VCaP (cell line): Measurements from ENCODE around the gene SELP.

ENCODE experiments used
- H3K27ac ChIP-seq: fragments of 450-650 bp; 2 replicates; pipeline ENCODE4 v1.5.1; 2017
- TF ChIP-seq, protein P1 (sequence below): fragments of 450-650 bp; conservative IDR thresholded peaks from 2 replicates; pipeline ENCODE4 v1.5.1; 2017; ENCODE audit warnings: mild to moderate bottlenecking, moderate library complexity

SELP gene

GRCh38 chr1:169570172-169570574, 59.8 kb downstream of the SELP start:
- TF ChIP-seq, protein P1, sequence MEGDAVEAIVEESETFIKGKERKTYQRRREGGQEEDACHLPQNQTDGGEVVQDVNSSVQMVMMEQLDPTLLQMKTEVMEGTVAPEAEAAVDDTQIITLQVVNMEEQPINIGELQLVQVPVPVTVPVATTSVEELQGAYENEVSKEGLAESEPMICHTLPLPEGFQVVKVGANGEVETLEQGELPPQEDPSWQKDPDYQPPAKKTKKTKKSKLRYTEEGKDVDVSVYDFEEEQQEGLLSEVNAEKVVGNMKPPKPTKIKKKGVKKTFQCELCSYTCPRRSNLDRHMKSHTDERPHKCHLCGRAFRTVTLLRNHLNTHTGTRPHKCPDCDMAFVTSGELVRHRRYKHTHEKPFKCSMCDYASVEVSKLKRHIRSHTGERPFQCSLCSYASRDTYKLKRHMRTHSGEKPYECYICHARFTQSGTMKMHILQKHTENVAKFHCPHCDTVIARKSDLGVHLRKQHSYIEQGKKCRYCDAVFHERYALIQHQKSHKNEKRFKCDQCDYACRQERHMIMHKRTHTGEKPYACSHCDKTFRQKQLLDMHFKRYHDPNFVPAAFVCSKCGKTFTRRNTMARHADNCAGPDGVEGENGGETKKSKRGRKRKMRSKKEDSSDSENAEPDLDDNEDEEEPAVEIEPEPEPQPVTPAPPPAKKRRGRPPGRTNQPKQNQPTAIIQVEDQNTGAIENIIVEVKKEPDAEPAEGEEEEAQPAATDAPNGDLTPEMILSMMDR, result no peak
- H3K27ac ChIP-seq, result peak overlapping the region; percentile 83

GRCh38 chr1:169568497-169568896, 61.4 kb downstream of the SELP start:
- TF ChIP-seq, protein P1, result no peak
- H3K27ac ChIP-seq, result peak overlapping the region; percentile 83

DNA sequence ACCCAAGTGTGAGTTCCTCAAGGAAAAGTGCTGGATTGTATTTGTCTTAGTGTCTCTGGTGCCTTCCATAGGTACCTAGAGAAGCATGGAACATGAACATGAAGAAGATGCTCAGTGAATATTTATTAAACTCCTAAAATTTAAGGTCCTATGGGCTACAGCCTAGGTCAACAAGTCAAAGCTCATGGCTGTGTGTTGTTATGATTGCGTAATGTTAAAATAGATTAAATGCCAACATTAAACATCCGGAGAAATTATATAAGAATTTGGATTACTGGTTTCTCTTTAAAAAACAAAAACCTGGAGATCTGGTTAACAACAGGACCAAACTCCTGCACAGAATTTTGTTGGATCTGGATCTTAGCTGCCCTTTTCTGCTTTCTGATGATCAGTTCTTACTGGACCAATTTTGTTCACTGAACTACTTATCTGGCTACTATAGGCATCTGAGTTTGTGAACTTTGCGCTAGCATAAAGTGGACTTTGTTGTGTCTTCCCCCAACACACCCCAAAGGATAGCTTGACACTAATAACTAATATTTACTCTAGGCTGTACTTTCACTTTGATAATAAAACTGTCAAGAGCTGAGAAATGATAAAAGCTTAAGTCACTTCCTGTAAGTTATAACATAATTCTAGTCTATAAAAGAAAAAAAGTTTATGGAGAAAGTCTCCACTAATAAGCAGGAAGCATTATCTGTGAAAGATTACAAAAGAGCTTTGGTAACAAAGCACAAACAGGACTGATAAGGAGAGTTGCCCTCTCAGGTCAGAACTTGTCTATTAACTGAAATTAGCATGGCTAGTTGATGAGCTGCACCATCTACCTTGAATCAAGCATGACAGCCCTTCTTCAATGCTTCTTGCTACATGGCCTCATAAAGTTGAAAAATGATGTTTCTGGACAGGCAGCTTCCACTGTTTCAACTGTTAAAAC, 64.3 kb downstream of the SELP start:
- H3K27ac ChIP-seq, result peak overlapping the region; percentile 83

GRCh38 chr1:169563650-169564049, 66.3 kb downstream of the SELP start:
- H3K27ac ChIP-seq, result no peak overlapping the region
- TF ChIP-seq, protein P1, result no peak

More for the DNA sequence above, 64.3 kb downstream of the SELP start:
- TF ChIP-seq, protein P1, result no peak

GRCh38 chr1:169563019-169563615, 66.8 kb downstream of the SELP start:
- TF ChIP-seq, protein P1, result no peak
- no peak overlapping the region for H3K27ac ChIP-seq

DNA sequence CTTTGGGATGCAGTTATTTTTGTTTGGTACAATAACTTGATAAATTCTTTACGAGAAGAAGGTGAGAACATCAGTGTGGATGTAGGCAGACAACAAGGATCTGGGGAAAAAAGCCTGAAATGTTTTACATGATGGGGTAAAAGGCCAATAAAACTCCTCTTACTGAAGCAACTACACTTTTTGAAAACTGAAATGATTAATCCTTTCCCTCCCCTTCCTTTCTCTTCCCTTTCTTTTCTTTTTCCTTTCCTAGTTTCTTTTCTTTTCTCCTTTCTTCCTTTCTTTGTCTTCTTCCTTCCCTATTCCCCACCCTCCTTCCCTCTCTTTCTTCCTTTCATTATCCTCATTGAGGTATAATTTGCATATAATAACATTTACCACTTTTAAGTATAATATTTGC, 68.2 kb downstream of the SELP start:
- H3K27ac ChIP-seq, result no peak overlapping the region
- TF ChIP-seq, protein P1, result no peak

GRCh38 chr1:169557131-169557530, 72.8 kb downstream of the SELP start:
- H3K27ac ChIP-seq, result no peak overlapping the region
- TF ChIP-seq, protein P1, result no peak
